KMS-11 (cell line): ENCODE measurements around the gene RTF2.
A peak's percentile ranks its signal among the peaks of the same experiment; 100 is the strongest.

Experiments used
- H2AFZ ChIP-seq: fragments of 200-600 bp; sonication (generic); 2 replicates; pipeline ENCODE4 v1.6.1; 2016; ENCODE audit warnings: antibody characterized with exemption, mixed run types, low read depth
- H3K27ac ChIP-seq: fragments of 200-600 bp; sonication (generic); 2 replicates; pipeline ENCODE4 v1.6.1; 2016; ENCODE audit warnings: mild to moderate bottlenecking, mixed run types
- H3K27me3 ChIP-seq: fragments of 200-600 bp; sonication (generic); 2 replicates; pipeline ENCODE4 v1.6.1; 2017; ENCODE audit warnings: mild to moderate bottlenecking, low read depth, mixed run types, moderate library complexity; ENCODE audit not compliant: insufficient read depth
- H3K36me3 ChIP-seq: fragments of 200-600 bp; sonication (generic); 2 replicates; pipeline ENCODE4 v1.6.1; 2017; ENCODE audit warnings: mild to moderate bottlenecking, mixed run types; ENCODE audit not compliant: insufficient read depth
- H3K4me1 ChIP-seq: fragments of 200-600 bp; sonication (generic); 2 replicates; pipeline ENCODE4 v1.6.1; 2016; ENCODE audit warnings: mild to moderate bottlenecking, low read depth, mixed run types; ENCODE audit not compliant: poor library complexity, severe bottlenecking
- H3K4me2 ChIP-seq: fragments of 200-600 bp; sonication (generic); 2 replicates; pipeline ENCODE4 v1.7.0; 2016; ENCODE audit warnings: mild to moderate bottlenecking, mixed run types
- H3K4me3 ChIP-seq: fragments of 200-600 bp; sonication (generic); IDR thresholded peaks from 2 replicates; pipeline ENCODE4 v1.6.1; 2017; ENCODE audit warnings: low read depth, low read length, mixed read lengths; ENCODE audit not compliant: insufficient read depth
- H3K79me2 ChIP-seq: fragments of 200-600 bp; sonication (generic); 2 replicates; pipeline ENCODE4 v1.6.1; 2016; ENCODE audit warnings: low read depth, mixed run types; ENCODE audit not compliant: insufficient read depth
- H3K9ac ChIP-seq: fragments of 200-600 bp; sonication (generic); 2 replicates; pipeline ENCODE4 v1.6.1; 2016; ENCODE audit warnings: mild to moderate bottlenecking, mixed run types
- H4K20me1 ChIP-seq: fragments of 200-600 bp; sonication (generic); 2 replicates; pipeline ENCODE4 v1.6.1; 2016; ENCODE audit warnings: mild to moderate bottlenecking, mixed run types; ENCODE audit not compliant: insufficient read depth
- TF ChIP-seq, protein P1 (sequence below): fragments of 200-600 bp; sonication (generic); conservative IDR thresholded peaks from 2 replicates; pipeline ENCODE4 v1.6.1; 2017; ENCODE audit warnings: low read depth, mild to moderate bottlenecking, antibody characterized with exemption, low read length, moderate library complexity, mixed read lengths

RTF2 gene

GRCh38 chr20:56468316-56469076 lies at the start of gene RTF2:
Gene RTF2, plus strand, starts transcription at chr20:56468627. Its CDS starts 71 bp downstream, at chr20:56468698.
- Histone ChIP-seq H4K20me1 (no peaks in the 10 kb centered on the region), H3K9ac (peak within 1 kb of the TSS; percentile 53), H3K27me3 (no peaks in the 10 kb centered on the region), H3K4me3 (peak within 1 kb of the TSS; percentile 73), H3K79me2 (peaks cover 33% of the 10 kb centered on the region), H3K27ac (peak within 1 kb of the TSS; percentile 35; the same call in 1 of the 2 replicates), H3K4me1 (peaks cover 17% of the 10 kb centered on the region), H2AFZ (peak within 1 kb of the TSS; percentile 98), H3K4me2 (peak within 1 kb of the TSS; percentile 94), H3K36me3 (peaks cover 7% of the 10 kb centered on the region; the same call in 1 of the 2 replicates)
- TF ChIP-seq, protein P1, sequence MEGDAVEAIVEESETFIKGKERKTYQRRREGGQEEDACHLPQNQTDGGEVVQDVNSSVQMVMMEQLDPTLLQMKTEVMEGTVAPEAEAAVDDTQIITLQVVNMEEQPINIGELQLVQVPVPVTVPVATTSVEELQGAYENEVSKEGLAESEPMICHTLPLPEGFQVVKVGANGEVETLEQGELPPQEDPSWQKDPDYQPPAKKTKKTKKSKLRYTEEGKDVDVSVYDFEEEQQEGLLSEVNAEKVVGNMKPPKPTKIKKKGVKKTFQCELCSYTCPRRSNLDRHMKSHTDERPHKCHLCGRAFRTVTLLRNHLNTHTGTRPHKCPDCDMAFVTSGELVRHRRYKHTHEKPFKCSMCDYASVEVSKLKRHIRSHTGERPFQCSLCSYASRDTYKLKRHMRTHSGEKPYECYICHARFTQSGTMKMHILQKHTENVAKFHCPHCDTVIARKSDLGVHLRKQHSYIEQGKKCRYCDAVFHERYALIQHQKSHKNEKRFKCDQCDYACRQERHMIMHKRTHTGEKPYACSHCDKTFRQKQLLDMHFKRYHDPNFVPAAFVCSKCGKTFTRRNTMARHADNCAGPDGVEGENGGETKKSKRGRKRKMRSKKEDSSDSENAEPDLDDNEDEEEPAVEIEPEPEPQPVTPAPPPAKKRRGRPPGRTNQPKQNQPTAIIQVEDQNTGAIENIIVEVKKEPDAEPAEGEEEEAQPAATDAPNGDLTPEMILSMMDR = no peak

DNA sequence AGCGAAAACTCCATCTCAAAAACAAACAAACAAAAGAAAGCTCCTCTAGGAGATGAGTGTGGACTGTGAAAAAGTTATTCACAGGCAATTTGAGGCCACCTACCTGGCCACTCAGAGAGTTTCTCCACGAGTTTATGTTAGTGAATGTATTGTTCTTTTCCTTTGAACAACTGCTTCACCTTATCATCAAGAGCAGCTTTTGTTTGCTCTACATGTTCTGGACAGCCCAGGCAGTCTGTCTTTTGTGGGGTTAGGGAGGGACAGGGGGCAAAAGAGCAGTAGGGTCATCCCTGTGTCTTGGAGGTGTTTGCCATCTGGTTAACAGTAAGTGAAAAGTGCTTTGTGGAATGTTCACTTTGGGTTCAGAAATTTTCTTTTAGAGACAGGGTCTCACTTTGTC lies 48.4 kb upstream of the RTF2 start:
- no peak overlapping the region for H3K9ac ChIP-seq
- no peak overlapping the region for H3K27ac ChIP-seq
- no peaks in the 10 kb centered on the region for H3K4me1 ChIP-seq
- H3K4me2 ChIP-seq = no peak overlapping the region
- no peaks in the 10 kb centered on the region for H3K27me3 ChIP-seq
- no peaks in the 10 kb centered on the region for H4K20me1 ChIP-seq
- no peaks in the 10 kb centered on the region for H3K36me3 ChIP-seq
- H3K79me2 ChIP-seq = no peaks in the 10 kb centered on the region
- TF ChIP-seq, protein P1 = no peak
- no peak overlapping the region for H3K4me3 ChIP-seq
- no peak overlapping the region for H2AFZ ChIP-seq

- Histone ChIP-seq H3K36me3 (no peaks in the 10 kb centered on the region), H3K79me2 (no peaks in the 10 kb centered on the region), H3K4me2 (no peak overlapping the region), H3K9ac (no peak overlapping the region), H3K4me3 (no peak overlapping the region), H3K27me3 (no peaks in the 10 kb centered on the region), H3K4me1 (no peaks in the 10 kb centered on the region), H3K27ac (no peak overlapping the region), H4K20me1 (no peaks in the 10 kb centered on the region), H2AFZ (no peak overlapping the region)
- TF ChIP-seq, protein P1 = no peak
Observed at GRCh38 chr20:56420940-56421688, 47.3 kb upstream of the RTF2 start.

- H3K27ac ChIP-seq = no peak overlapping the region
- H3K4me2 ChIP-seq = no peak overlapping the region
- H2AFZ ChIP-seq = no peak overlapping the region
- H3K79me2 ChIP-seq = no peaks in the 10 kb centered on the region
- H3K4me1 ChIP-seq = no peaks in the 10 kb centered on the region
- H4K20me1 ChIP-seq = no peaks in the 10 kb centered on the region
- no peak overlapping the region for H3K9ac ChIP-seq
- H3K36me3 ChIP-seq = no peaks in the 10 kb centered on the region
- TF ChIP-seq, protein P1 = no peak
- H3K4me3 ChIP-seq = no peak overlapping the region
- H3K27me3 ChIP-seq = no peaks in the 10 kb centered on the region
Observed at GRCh38 chr20:56422076-56422823, 46.2 kb upstream of the RTF2 start.
